ENCODE data around the gene CALML6. TPM values are rescaled to one million over a fixed set of nuclear protein-coding genes. Genes with fewer than 3 reads are reported as not detected.

The CALML6 gene
- polyA plus RNA-seq, 3 donors, result 0.24 TPM; not detected in 2

DNA sequence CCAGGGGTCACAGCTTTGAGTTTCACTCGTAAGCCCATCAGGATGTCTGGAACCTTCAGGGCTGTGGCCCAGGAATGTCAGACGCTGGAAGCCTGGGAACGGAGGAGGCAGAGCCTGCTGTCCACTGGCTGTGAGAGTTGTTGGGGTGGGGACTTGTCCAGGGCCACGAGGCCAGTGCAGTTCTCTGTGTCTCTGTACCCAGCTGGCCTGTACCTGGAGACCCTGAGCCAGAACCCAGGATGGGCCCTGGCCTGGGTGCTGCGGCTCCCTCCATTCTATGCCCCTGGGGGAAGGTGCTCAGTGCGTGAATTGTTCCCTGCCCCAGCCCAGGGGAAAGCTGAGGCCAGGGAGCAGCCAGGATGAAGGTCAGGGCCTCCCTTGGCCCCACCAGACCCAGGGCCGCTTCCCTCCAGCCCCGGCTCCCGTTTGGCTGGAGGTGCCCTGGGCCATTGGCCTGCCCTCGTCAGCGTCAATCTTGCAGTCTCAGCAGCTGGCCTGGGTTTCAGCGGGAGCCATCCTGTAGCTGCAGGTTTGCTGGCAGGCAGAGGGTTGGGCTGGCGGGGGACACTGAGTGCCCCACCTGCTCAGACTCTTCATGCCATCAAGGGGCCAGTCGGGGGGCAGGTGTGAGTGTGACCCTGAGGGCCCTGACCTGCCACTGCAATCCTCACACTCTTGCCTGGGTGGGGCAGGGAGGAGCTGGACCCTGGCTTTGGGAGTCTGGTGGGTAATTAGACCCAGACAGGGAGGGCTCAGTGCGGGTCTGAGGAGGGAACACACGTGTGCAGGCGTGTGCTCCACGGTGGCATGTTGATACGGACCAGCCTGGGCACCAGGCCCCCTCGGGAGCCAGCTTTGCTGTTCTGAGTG, 724 bp upstream of the CALML6 start:
- Histone ChIP-seq H4K20me1 (ENCODE audit: insufficient read depth, low read length) (no peaks in the 10 kb centered on the region), H3K4me2 (replicated peaks; ENCODE audit: extremely low read depth, low read length, poor library complexity, severe bottlenecking) (no peak overlapping the region), H3K9ac (ENCODE audit: insufficient read depth, low read length, poor library complexity, severe bottlenecking) (no peak overlapping the region), H3K27me3 (ENCODE audit: control insufficient read depth in 2 of 2, insufficient read depth in 2 of 2, low read length in 2 of 2) (peaks cover 0 to 18% of the 10 kb centered on the region in 2 donors), H3K4me1 (ENCODE audit: control insufficient read depth in 1 of 2, insufficient read depth in 2 of 2, low read length in 2 of 2) (peaks cover 13 to 18% of the 10 kb centered on the region in 2 donors), H3K9me3 (replicated peaks in 1 of 2; ENCODE audit: control insufficient read depth in 1 of 2, insufficient read depth in 1 of 2, low read length in 2 of 2) (no peaks in the 10 kb centered on the region), H3K79me2 (ENCODE audit: insufficient read depth, low read length) (no peaks in the 10 kb centered on the region), H2AFZ (ENCODE audit: insufficient read depth, low read depth, low read length, poor library complexity, severe bottlenecking) (no peak overlapping the region), H3K4me3 (replicated peaks in 1 of 3; ENCODE audit: low read depth in 2 of 3, low read length in 3 of 3) (no peak overlapping the region), H3K27ac (ENCODE audit: low read depth in 1 of 2, low read length in 2 of 2) (no peak overlapping the region), H3K36me3 (replicated peaks in 1 of 2; ENCODE audit: control insufficient read depth in 1 of 2, insufficient read depth in 2 of 2, low read length in 2 of 2) (no peaks in the 10 kb centered on the region)
- no peak overlapping the region for H3K4me3 Mint-ChIP-seq
- WGBS (ENCODE audit: insufficient coverage), result 90% methylated on average over 16 of the region's 20 CpGs
- no peak for DNase-seq
- intact Hi-C loops (cut with micrococcal nuclease), result loop anchor here in 1 of 2 donors (10.0 kb wide), 1 partner anchor 220 kb away; no protein-coding TSS in a partner anchor
- no peaks in the 10 kb centered on the region for H3K36me3 Mint-ChIP-seq
- H3K9me3 Mint-ChIP-seq, result peaks cover 0 to 4% (median 0%) of the 10 kb centered on the region in 7 donors
- H3K4me1 Mint-ChIP-seq, result peaks cover 11% of the 10 kb centered on the region
- H3K27me3 Mint-ChIP-seq (ENCODE audit: low read depth in 3 of 3), result peaks cover 3 to 26% (median 17%) of the 10 kb centered on the region in 3 donors
- H3K27ac Mint-ChIP-seq, result no peak overlapping the region
- TF ChIP-seq, protein P1, sequence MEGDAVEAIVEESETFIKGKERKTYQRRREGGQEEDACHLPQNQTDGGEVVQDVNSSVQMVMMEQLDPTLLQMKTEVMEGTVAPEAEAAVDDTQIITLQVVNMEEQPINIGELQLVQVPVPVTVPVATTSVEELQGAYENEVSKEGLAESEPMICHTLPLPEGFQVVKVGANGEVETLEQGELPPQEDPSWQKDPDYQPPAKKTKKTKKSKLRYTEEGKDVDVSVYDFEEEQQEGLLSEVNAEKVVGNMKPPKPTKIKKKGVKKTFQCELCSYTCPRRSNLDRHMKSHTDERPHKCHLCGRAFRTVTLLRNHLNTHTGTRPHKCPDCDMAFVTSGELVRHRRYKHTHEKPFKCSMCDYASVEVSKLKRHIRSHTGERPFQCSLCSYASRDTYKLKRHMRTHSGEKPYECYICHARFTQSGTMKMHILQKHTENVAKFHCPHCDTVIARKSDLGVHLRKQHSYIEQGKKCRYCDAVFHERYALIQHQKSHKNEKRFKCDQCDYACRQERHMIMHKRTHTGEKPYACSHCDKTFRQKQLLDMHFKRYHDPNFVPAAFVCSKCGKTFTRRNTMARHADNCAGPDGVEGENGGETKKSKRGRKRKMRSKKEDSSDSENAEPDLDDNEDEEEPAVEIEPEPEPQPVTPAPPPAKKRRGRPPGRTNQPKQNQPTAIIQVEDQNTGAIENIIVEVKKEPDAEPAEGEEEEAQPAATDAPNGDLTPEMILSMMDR (IDR thresholded peaks at IDR 0.05), result no peak

DNA sequence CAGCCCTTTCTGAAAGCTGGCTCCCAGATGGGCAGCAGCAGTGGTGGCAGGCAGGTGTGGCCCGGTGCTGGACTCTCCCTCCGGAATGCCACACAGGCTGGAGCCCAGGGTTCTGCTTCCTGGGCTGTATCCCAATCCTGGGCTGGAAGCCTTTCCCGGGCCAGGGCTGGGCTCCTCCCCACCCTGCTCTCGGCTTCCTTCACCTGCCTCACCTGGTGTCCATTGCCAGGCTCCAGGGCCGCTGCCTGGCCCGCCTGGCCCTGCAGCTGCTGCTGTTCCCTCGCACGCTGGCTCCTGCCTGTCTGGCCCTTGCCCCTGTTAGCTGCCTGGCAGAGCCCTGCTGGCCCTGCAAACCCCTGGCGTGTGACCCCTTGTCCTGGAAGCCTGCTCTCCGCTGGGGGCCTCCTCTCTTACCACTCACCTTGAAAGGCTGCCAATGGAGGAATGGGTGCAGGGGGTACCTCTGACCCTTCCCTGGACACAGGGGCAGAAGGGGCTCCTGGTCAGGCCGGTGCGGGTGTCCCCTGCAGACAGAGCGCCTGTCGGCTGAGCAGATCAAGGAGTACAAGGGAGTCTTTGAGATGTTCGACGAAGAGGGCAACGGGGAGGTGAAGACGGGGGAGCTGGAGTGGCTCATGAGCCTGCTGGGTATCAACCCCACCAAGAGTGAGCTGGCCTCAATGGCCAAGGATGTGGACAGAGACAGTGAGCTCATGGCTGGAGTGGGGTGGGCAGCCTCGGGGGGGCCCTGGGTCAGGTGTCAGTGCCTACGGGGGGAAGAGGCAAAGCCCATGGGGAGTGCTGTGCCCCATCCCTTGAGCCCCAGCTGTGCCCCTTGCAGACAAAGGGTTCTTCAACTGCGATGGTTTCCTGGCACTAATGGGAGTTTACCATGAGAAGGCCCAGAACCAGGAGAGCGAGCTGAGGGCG, 1.1 kb downstream of the CALML6 start:
- Histone ChIP-seq H3K4me1 (ENCODE audit: control insufficient read depth in 1 of 2, insufficient read depth in 2 of 2, low read length in 2 of 2) (peaks cover 13 to 19% of the 10 kb centered on the region in 2 donors), H2AFZ (ENCODE audit: insufficient read depth, low read depth, low read length, poor library complexity, severe bottlenecking) (no peak overlapping the region), H3K4me3 (replicated peaks in 1 of 3; ENCODE audit: low read depth in 2 of 3, low read length in 3 of 3) (no peak overlapping the region), H3K27ac (ENCODE audit: low read depth in 1 of 2, low read length in 2 of 2) (no peak overlapping the region), H3K79me2 (ENCODE audit: insufficient read depth, low read length) (no peaks in the 10 kb centered on the region), H3K27me3 (ENCODE audit: control insufficient read depth in 2 of 2, insufficient read depth in 2 of 2, low read length in 2 of 2) (peaks cover 0 to 14% of the 10 kb centered on the region in 2 donors), H3K9ac (ENCODE audit: insufficient read depth, low read length, poor library complexity, severe bottlenecking) (no peak overlapping the region), H3K36me3 (replicated peaks in 1 of 2; ENCODE audit: control insufficient read depth in 1 of 2, insufficient read depth in 2 of 2, low read length in 2 of 2) (no peaks in the 10 kb centered on the region), H3K9me3 (replicated peaks in 1 of 2; ENCODE audit: control insufficient read depth in 1 of 2, insufficient read depth in 1 of 2, low read length in 2 of 2) (no peaks in the 10 kb centered on the region), H4K20me1 (ENCODE audit: insufficient read depth, low read length) (no peaks in the 10 kb centered on the region), H3K4me2 (replicated peaks; ENCODE audit: extremely low read depth, low read length, poor library complexity, severe bottlenecking) (no peak overlapping the region)
- H3K27me3 Mint-ChIP-seq (ENCODE audit: low read depth in 3 of 3), result peaks cover 3 to 22% (median 17%) of the 10 kb centered on the region in 3 donors
- H3K4me1 Mint-ChIP-seq, result peaks cover 7% of the 10 kb centered on the region
- DNase-seq, result no peak
- H3K9me3 Mint-ChIP-seq, result peaks cover 0 to 7% (median 0%) of the 10 kb centered on the region in 7 donors
- TF ChIP-seq, protein P1 (IDR thresholded peaks at IDR 0.05), result no peak
- WGBS (ENCODE audit: insufficient coverage), result 93% methylated on average over 19 of the region's 23 CpGs
- intact Hi-C loops (cut with micrococcal nuclease), result loop anchor here (5.0 to 10.0 kb wide), 2 partner anchors 219 to 286 kb away; no protein-coding TSS in a partner anchor
- no peak overlapping the region for H3K27ac Mint-ChIP-seq
- no peaks in the 10 kb centered on the region for H3K36me3 Mint-ChIP-seq
- peak overlapping the region in 1 of 2 donors; percentile 15 for H3K4me3 Mint-ChIP-seq

Data from CD14-positive monocyte (primary cell).